ENCODE measurements around the gene SFMBT2. TPM values are rescaled to one million over a fixed set of nuclear protein-coding genes. Genes with fewer than 3 reads are reported as not detected.

The SFMBT2 gene
- total and polyA plus RNA-seq, 2 of the 4 experiments (the other 2 are of a cell fraction): 0.70 to 1.3 TPM

- no peak overlapping the region for H4K91ac ChIP-seq (ENCODE audit: insufficient read depth, low read depth, low read length)
- no peak overlapping the region for H3K9ac ChIP-seq (ENCODE audit: low read depth, low read length)
- H3K56ac ChIP-seq (ENCODE audit: extremely low read depth, insufficient read depth, low read length): no peak overlapping the region
- no peak overlapping the region for H2BK20ac ChIP-seq (ENCODE audit: low read depth, low read length)
- H3K27me3 ChIP-seq (ENCODE audit: control insufficient read depth, insufficient read depth, low read length): no peaks in the 10 kb centered on the region
- intact Hi-C loops (cut with micrococcal nuclease): no loop called here
- no peak overlapping the region for H4K8ac ChIP-seq (ENCODE audit: low read depth in 2 of 2, low read length in 2 of 2)
- ChIA-PET CTCF (no interaction called here), POLR2A (ENCODE audit: unreplicated experiment) (no interaction called here)
- no peak overlapping the region for H2AK5ac ChIP-seq (ENCODE audit: low read depth, low read length)
- no peak overlapping the region for H2AK9ac ChIP-seq (replicated peaks; ENCODE audit: low read depth, low read length, poor library complexity)
- H3K36me3 ChIP-seq (ENCODE audit: control insufficient read depth, insufficient read depth, low read length): no peaks in the 10 kb centered on the region
- H3K9me1 ChIP-seq (ENCODE audit: insufficient read depth, low read length): peaks cover under 1% of the 10 kb centered on the region; the same call in 1 of the 2 replicates
- ATAC-seq (ENCODE audit: low read depth): no peak
- H3K4ac ChIP-seq (ENCODE audit: low read depth, low read length): no peak overlapping the region
- no peak for DNase-seq
- H3K9me3 ChIP-seq (ENCODE audit: control insufficient read depth, insufficient read depth, low read length): peaks cover 2% of the 10 kb centered on the region; the same call in 1 of the 2 replicates
- no peak overlapping the region for H2BK15ac ChIP-seq (ENCODE audit: low read depth, low read length)
- H3K23ac ChIP-seq (ENCODE audit: low read depth, low read length): no peak overlapping the region
- 0 out of 2 replicates have a peak, but pooled peaks cover 1% of the 10 kb centered on the region for H3K4me1 ChIP-seq (ENCODE audit: control insufficient read depth, insufficient read depth, low read length)
- no peaks in the 10 kb centered on the region for H4K20me1 ChIP-seq (ENCODE audit: insufficient read depth, low read length)
- WGBS, 2 experiments (ENCODE audit: extremely low coverage in 2 of 2, insufficient read length in 1 of 2): no CpG with 5 or more reads among the region's 7 CpGs
- no peaks in the 10 kb centered on the region for H3K79me1 ChIP-seq (ENCODE audit: low read depth in 1 of 2, low read length in 2 of 2)
- no peak overlapping the region for H3K14ac ChIP-seq (replicated peaks; ENCODE audit: low read depth, low read length)
- dilution Hi-C loops (cut with HindIII; ENCODE audit: low sequenced_read_pairs, unreplicated experiment): no loop called here
- in situ Hi-C loops (cut with MboI; ENCODE audit: low sequenced_read_pairs): no loop called here
- H3K27ac ChIP-seq (ENCODE audit: insufficient read depth, low read length): no peak overlapping the region
- H2BK5ac ChIP-seq (ENCODE audit: low read depth, low read length, poor library complexity, severe bottlenecking): no peak overlapping the region
- BruUV-seq (replicated peaks): no TSS peak
- no peak overlapping the region for H3K4me3 ChIP-seq (ENCODE audit: insufficient read depth, low read depth, low read length)
- H2AFZ ChIP-seq (replicated peaks; ENCODE audit: low read length, poor library complexity): peak overlapping the region; percentile 43
- H3K4me2 ChIP-seq (ENCODE audit: low read depth, low read length): no peak overlapping the region
- no peak overlapping the region for H4K5ac ChIP-seq (ENCODE audit: low read depth, low read length)
- no peak overlapping the region for H2BK120ac ChIP-seq (ENCODE audit: low read depth, low read length)
- no peak for TF ChIP-seq USF2 (IDR thresholded peaks at IDR 0.05; ENCODE audit: low read depth, low read length)
- no peak for TF ChIP-seq MAFK (IDR thresholded peaks at IDR 0.05; ENCODE audit: low read depth, low read length)
- no peak for TF ChIP-seq FOS (IDR thresholded peaks at IDR 0.05; ENCODE audit: low read depth, low read length)
- no peak for TF ChIP-seq BHLHE40 (IDR thresholded peaks at IDR 0.05; ENCODE audit: low read depth, low read length)
- TF ChIP-seq CHD1 (IDR thresholded peaks at IDR 0.05; ENCODE audit: low read depth, low read length): no peak
- TF ChIP-seq RFX5 (IDR thresholded peaks at IDR 0.05; ENCODE audit: low read depth, low read length): no peak
- no peak for TF ChIP-seq CTCF (conservative IDR thresholded peaks at IDR 0.05; ENCODE audit: low read depth, low read length)
- TF ChIP-seq POLR2A (IDR thresholded peaks at IDR 0.05; ENCODE audit: low read depth, low read length): no peak
- no peak for TF ChIP-seq MXI1 (IDR thresholded peaks at IDR 0.05; ENCODE audit: borderline replicate concordance, low read depth, low read length)
- no peak for TF ChIP-seq RAD21 (IDR thresholded peaks at IDR 0.05; ENCODE audit: low read length)
- no peak for TF ChIP-seq RCOR1 (IDR thresholded peaks at IDR 0.05; ENCODE audit: insufficient replicate concordance, low read length)
- no peak for TF ChIP-seq ELK1 (IDR thresholded peaks at IDR 0.05; ENCODE audit: borderline replicate concordance, low read depth, low read length)
- TF ChIP-seq SMC3 (IDR thresholded peaks at IDR 0.05; ENCODE audit: low read depth, low read length): no peak
- no peak for TF ChIP-seq MAZ (IDR thresholded peaks at IDR 0.05; ENCODE audit: borderline replicate concordance, low read depth, low read length)
- no peak for TF ChIP-seq NFE2L2 (IDR thresholded peaks at IDR 0.05; ENCODE audit: low read depth, low read length)
- no peak for TF ChIP-seq CEBPB (IDR thresholded peaks at IDR 0.05; ENCODE audit: low read depth, low read length)
- H3K18ac ChIP-seq (ENCODE audit: low read depth, low read length): no peak overlapping the region
Measured at GRCh38 chr10:7359356-7359755, 51.5 kb downstream of the SFMBT2 start.

Measured in IMR-90 (cell line).